Measurements from ENCODE around the gene PRSS36.
"Not testable (repeated sequence)": the region's sequence is repeated elsewhere in the genome, so short reads cannot be mapped to it uniquely, and the experiment has no call there.

The PRSS36 gene

DNA sequence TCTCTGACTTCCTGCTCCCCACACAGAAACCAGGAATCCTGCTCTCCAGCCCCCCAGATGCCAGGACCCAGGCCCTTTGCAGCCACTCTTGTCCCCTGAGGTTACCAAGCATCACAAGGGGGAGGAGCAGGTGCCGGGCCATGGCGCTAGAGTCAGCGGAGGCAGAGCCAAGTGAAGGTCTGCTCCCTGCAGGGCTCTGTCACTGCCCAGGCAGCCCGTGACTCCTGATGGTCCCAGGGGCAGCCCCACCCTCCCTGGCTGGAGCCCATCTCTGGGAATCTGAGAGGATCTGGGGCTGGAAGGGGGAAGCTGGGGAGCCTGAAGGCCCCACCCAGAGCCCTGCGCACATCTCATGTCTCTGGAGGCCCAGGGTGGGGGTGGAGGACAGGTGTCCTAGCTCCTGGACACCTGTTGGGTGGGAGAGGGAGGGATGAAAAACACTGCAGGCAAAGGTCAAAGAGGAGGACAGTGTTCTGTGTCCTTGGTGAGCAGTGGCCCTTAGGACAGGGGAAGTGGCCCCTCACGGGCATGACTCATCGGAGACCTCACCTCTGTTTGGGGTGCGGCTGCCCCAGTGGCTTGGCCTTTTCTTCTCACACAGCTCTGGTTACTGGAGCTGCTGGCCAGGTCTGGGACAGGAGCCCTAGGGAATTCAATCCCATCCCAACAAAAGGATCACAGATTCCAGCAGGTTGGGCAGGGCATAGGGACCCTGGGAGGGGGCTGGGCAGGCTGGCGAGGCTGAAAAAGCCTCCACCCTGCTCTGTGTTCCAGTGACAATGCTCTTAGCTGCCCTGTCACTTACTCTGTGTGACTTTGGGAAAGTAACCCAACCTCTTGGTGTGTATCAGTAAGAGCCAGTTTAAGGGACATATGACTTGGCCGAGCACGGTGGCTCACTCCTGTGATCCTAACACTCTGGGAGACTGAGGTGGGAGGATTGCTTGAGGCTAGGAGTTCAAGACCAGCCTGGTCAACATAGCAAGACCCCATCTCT, at the start of gene PRSS36:
Gene PRSS36 (minus strand): TSS at position 173 of the 997 bp plus-strand sequence. CDS start 31 bp downstream, at position 142.
- DNase-seq, result no peak

DNA sequence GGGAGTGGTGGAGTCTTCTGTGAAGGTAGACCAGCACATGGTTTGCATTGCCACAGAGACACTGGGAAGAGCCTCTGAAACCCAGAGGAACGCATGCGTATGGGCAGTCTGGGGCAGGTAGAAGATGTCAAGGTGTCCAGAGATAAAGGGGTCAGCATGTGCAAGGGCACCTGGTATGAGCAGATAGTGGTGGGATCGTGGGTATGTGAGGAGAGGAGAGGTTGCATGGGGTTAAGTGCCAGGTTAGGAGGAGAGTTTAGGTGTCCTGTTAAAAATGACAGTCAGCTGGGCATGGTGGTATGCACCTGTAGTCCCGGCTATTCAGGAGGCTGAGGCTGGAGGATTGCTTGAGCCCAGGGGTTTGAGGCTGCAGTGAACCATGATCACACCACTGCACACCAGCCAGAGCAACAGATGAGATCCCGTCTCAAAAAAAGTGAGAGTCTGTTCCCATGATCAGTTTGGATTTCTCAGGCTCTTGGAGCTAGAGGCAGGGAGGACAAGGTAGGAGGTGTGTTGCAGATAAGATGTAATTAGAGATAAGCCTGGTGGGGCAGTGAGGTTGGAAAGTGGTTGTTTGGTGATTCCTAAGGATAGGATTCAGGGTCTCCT, 49.7 kb upstream of the PRSS36 start:
- DNase-seq, result no peak

DNA sequence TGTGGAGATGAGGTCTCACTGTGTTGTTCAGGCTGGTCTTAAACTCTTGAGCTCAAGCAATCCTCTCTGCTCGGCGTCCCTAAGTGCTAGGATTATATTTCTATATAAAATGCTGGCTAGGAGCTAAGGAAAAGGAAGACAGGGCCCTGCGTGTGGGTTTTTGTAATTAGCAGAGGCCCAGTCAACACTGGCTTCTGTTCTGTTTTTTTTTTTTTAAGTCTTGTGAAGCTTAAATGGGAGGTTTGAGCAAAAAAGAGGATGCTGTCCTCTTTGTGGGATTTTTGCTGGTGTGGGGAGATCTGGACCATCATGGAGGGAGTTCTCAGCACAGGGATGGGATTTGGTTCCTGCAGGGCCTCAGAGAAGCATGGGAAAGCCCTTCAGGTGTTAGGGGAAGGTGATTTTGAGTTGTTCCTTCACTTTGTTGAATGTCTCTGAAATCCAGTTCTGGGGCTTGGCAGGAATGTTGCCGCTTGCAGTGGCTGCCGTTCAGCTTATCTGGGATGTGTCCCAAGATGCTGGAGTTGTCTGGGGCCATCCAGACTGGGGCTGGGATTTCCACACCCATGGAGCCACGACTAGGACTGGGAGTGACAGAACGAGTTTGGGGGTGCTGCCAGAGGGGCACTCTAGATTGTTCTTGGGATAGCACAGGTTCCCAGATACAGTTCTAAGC, 48.5 kb upstream of the PRSS36 start:
- DNase-seq, result no peak

DNA sequence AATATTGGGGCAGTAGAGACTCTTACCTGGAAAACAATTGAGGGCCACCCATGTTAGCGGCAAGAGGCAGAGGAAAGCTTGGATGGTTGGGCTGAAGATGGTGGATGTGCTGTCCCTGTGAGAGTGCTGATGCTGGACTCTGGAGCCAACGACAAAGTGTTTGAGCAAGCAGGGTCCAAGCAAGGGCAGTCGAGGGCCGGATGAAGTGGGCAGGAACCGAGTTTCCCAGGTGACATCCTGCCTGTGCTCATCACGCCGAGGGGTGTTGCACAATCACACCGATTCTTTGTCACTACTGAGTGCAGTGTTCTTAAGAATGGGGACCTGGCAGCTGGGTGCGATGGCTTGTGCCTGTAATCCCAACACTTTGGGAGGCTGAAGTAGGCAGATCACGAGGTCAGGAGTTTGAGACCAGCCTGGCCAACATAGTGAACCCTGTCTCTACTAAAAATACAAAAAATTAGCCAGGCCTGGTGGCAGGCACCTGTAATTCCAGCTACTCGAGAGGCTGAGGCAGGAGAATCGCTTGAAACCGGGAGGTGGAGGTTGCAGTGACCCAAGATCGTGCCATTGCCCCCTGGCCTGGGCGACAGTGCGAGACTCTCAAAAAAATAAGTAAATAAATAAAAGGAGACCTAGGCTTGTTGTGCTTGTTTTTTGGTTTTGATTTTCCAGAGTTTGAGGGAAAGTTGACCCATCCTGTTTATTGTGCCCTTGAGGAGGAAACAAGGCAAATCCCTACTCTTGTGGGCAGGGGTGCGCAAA, 46.6 kb upstream of the PRSS36 start:
- no peak for DNase-seq

GRCh38 chr16:31195861-31196260, 46.0 kb upstream of the PRSS36 start:
- DNase-seq, result not testable (repeated sequence)

- DNase-seq, result no peak
Observed at GRCh38 chr16:31194898-31195297, 45.0 kb upstream of the PRSS36 start.

- DNase-seq, result no peak
Observed at GRCh38 chr16:31193874-31194273, 44.0 kb upstream of the PRSS36 start.

- no peak for DNase-seq
Observed at GRCh38 chr16:31192856-31193642, 43.2 kb upstream of the PRSS36 start.

DNA sequence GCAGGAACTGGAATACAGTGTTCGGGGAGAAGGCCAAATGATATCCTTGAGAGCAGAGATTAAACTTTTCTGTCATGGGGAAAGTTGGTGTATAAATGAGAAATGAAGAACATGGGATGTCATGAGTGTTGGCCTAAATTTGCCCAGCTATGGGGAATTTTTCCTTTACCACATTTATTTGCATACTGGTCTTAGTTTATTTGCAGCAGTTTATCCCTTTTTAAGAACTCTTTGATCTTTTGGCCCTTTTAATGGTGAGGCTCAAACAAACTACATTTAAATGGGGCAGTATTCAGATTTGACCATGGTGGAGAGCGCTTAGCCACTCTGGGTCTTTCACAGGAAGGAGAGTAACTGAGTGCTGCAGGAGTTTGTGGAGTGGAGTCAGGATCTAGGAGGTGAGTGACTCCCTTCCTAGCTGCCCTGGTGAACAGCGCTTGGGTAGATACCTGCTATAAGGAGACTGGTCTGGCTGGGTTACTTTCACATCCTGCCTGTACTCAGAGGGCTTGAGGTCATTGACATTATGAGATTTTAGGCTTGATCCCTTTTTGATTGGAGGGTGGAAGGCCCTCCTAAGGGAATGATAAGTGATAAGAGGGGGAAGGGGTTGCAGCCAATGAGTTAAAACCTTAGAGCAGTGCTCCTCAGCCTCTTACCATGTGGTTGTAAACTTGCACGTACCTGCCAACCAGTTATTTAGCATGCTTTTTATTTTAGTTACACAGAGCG, 42.0 kb upstream of the PRSS36 start:
- DNase-seq, result no peak

- DNase-seq, result no peak
Observed at GRCh38 chr16:31190818-31191444, 41.1 kb upstream of the PRSS36 start.

DNA sequence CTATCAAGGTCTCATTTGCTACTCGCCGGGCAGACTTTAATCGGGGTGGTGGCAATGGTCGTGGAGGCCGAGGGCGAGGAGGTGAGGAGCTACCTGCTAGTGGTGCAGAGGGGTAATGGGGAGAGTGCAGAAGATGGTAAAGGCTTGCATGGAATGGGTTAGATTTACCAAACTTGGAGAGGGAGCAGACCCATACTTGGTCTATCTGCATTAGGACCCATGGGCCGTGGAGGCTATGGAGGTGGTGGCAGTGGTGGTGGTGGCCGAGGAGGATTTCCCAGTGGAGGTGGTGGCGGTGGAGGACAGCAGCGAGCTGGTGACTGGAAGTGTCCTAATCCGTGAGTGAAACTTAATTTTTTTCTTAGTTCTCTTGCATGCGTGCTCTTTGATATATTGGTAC, 40.2 kb upstream of the PRSS36 start:
- DNase-seq, result no peak

- DNase-seq, result no peak
Observed at GRCh38 chr16:31189412-31189778, 39.5 kb upstream of the PRSS36 start.

DNA sequence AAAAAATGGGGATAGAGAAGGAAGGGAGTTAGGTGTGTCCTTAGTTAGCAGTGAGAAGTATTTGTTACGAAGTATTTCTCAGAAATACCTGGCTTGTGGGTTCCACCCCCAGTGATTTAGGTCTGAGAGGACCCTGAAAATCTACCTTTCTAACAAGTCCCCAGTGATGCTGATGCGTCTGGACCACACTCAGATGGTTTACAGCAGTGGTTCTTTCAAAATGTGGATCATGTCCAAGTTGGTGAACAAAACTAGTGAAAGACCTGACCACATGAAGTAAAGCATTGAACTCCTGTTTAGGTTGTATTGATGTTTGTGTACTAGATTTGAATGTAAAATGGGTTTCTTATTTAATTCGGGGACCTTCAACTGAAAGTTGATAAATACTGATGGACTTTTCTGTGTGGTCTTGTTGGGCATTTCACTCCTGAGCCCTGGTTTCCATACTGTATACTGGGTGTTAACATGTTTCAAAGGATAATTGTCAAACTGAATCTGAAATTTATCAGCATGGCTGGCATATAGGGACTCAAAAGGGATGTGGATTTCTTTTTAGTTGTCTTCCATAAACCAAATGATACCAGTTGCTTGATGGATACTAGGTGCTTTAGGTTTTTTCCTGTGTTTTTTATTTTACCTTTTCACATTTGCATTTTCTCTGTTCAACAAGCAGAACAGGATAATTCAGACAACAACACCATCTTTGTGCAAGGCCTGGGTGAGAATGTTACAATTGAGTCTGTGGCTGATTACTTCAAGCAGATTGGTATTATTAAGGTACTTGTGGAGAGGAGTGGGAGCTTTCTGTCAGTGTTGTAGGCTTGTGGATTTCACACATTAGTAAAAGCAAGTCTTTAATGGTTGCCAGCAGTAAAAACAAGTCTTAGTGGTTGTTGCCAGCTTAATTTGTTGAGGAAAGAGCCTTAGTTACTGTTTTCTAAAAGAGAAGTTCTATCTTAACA, 38.9 kb upstream of the PRSS36 start:
- no peak for DNase-seq

DNA sequence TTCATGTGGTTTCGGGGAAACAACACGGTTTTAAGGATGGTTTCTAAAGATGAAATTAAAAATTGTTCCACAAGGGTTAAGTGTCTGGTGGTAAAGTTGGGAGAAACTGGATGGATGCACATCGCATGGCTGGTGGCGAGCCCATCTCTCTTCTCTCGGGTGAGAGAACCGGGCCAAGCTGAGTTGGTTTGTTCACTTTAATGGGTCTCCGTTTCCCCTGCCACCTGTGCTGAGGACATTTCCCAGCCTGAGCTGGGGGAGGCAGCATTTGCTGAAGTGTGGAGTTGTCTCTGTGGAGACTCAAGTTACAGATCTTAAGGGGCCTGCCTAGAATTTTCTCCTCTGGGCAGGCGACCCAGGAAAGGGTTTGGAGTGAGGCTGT, 37.9 kb upstream of the PRSS36 start:
- DNase-seq, result no peak

DNA sequence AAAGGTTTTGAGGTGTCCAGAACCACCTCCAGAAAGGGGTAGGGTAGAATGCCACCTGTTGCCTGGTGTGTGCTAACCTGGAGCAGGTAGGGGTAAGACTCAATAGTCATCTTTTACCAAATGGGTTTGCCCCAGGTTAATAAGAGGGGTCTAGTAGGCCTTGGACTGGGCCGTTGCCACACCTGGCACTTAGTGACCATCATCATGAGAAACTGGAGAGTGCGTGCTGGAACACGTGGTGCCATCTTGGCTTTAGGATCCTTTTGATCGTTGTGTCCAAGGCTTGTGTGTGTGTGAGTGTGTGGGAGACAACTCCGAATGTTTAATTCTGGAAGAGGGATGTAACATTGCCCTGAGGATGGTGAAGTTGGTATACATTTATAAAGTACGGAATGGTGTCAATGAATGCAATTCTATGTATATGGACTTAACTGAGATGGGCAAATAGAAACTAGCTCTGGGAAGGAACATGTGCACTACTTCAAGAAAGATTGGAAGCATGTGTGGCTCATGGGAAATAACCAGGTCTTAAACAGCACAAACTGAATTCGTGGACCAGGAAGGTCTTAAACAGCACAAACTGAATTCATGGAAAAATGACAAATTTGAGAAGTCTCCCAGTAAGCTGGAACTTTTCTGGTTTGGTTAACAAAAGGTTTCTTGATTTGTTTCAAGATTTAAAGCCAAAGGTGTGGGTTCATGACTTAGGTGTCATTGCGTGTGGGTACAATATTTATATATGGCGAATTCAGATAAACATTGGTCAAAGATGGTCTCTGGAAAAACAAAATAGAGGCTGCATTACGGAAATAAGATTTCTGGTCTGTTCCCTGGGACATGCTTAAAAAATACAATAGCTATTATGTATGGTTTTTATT, 37.3 kb upstream of the PRSS36 start:
- no peak for DNase-seq

DNA sequence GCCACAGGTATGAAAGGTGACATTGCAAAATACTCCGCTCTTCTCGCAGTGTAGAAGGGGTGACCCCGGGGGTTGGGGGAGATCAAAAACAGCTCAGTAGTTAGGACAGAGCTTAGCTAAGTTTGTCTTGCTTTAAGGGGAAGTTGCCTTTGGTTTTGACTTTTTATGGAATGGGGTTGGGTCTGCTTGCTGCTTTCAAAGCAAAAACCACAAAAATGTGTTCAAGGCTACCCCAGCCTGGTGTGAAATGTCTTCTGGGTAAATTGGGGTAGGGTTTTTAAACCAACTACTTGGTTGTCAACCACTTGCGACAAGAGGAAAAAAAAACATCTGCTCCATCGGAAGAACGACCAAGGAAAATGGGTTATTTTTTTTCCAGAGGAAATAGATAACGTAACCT, 36.3 kb upstream of the PRSS36 start:
- DNase-seq, result no peak

DNA sequence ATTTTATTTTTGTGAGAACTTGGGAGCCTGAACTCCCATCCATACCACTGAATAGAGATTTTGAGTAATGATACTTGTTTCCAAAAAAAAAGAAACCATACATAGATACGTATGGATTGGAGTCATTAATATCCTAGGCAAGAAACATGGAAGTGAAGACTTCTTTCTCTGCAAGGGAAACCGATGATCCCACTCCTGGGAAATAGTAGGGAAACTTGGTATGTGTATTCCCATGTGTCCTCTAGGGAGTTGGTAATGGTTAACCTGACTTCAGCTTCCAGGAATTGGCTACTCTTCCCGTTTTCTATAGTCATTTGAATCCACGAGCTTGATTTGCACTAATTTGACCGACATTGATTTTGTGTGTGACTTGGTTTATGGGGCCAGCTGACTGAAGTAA, 35.5 kb upstream of the PRSS36 start:
- no peak for DNase-seq

- DNase-seq, result no peak
Observed at GRCh38 chr16:31184888-31185287, 35.0 kb upstream of the PRSS36 start.
